ENCODE results near the gene OSBPL10. TPM values are rescaled to one million over a fixed set of nuclear protein-coding genes. Genes with fewer than 3 reads are reported as not detected.
A peak's percentile ranks its signal among the peaks of the same experiment; 100 is the strongest.

OSBPL10 gene
- total RNA-seq, 2 experiments from 2014 or later, result 65.7 to 170 TPM

- no peaks in the 10 kb centered on the region for H4K20me1 ChIP-seq (ENCODE audit: insufficient read depth, low read length)
- CTCF ChIA-PET (ENCODE audit: unreplicated experiment), result no interaction called here
- no peaks in the 10 kb centered on the region for H3K9me3 ChIP-seq (ENCODE audit: low read length)
- no peak overlapping the region for H2AFZ ChIP-seq (ENCODE audit: low read length)
- H3K4me1 ChIP-seq (ENCODE audit: insufficient read depth, low read length, poor library complexity, severe bottlenecking), result no peaks in the 10 kb centered on the region
- no peak overlapping the region for H3K4me3 ChIP-seq (ENCODE audit: low read depth, low read length, poor library complexity, severe bottlenecking)
- no peak overlapping the region for H3K4me2 ChIP-seq (ENCODE audit: low read length)
- intact Hi-C loops (cut with micrococcal nuclease; ENCODE audit: unreplicated experiment), result no loop called here
- POLR2A ChIA-PET, result no interaction called here
- peaks cover 78% of the 10 kb centered on the region for H3K36me3 ChIP-seq (ENCODE audit: insufficient read depth, low read length)
- no peak for TF ChIP-seq EZH2phosphoT487 (IDR thresholded peaks at IDR 0.05; ENCODE audit: borderline replicate concordance, low read depth, low read length)
- TF ChIP-seq CTCF (conservative IDR thresholded peaks at IDR 0.05; ENCODE audit: low read length), result no peak
- no peak overlapping the region for H3K27ac ChIP-seq (ENCODE audit: low read depth, low read length, poor library complexity, severe bottlenecking)
- BruUV-seq (replicated peaks), result no TSS peak
- H3K9me2 ChIP-seq (ENCODE audit: insufficient read depth, low read length), result no peaks in the 10 kb centered on the region
- H3K79me2 ChIP-seq (ENCODE audit: insufficient read depth, low read depth, low read length), result no peaks in the 10 kb centered on the region
- no peak for DNase-seq (ENCODE audit: low spot score)
Measured at GRCh38 chr3:31693346-31693745, 287.7 kb downstream of the OSBPL10 start.

GRCh38 chr3:31692751-31693150, 288.3 kb downstream of the OSBPL10 start:
- CTCF ChIA-PET (ENCODE audit: unreplicated experiment), result no interaction called here
- BruUV-seq (replicated peaks), result no TSS peak

More at GRCh38 chr3:31692751-31693150, 288.3 kb downstream of the OSBPL10 start:
- Histone ChIP-seq H3K4me1 (ENCODE audit: insufficient read depth, low read length, poor library complexity, severe bottlenecking) (no peaks in the 10 kb centered on the region), H3K9me3 (ENCODE audit: low read length) (no peaks in the 10 kb centered on the region), H3K4me3 (ENCODE audit: low read depth, low read length, poor library complexity, severe bottlenecking) (no peak overlapping the region), H4K20me1 (ENCODE audit: insufficient read depth, low read length) (no peaks in the 10 kb centered on the region), H3K36me3 (ENCODE audit: insufficient read depth, low read length) (peaks cover 72% of the 10 kb centered on the region), H3K9me2 (ENCODE audit: insufficient read depth, low read length) (no peaks in the 10 kb centered on the region), H3K79me2 (ENCODE audit: insufficient read depth, low read depth, low read length) (no peaks in the 10 kb centered on the region), H3K4me2 (ENCODE audit: low read length) (no peak overlapping the region), H2AFZ (ENCODE audit: low read length) (no peak overlapping the region), H3K27ac (ENCODE audit: low read depth, low read length, poor library complexity, severe bottlenecking) (no peak overlapping the region)
- intact Hi-C loops (cut with micrococcal nuclease; ENCODE audit: unreplicated experiment), result no loop called here
- TF ChIP-seq CTCF (conservative IDR thresholded peaks at IDR 0.05; ENCODE audit: low read length) (peak; percentile 44; the same call in 1 of the 2 replicates), EZH2phosphoT487 (IDR thresholded peaks at IDR 0.05; ENCODE audit: borderline replicate concordance, low read depth, low read length) (no peak)
- POLR2A ChIA-PET, result interaction anchor here (0.7 kb wide), 1 partner anchor 11 kb away, joined by 3 read pairs; no protein-coding TSS in a partner anchor
- DNase-seq (ENCODE audit: low spot score), result no peak
